ENCODE measurements around the gene SLC13A3. TPM values are rescaled to one million over a fixed set of nuclear protein-coding genes. Genes with fewer than 3 reads are reported as not detected.

The SLC13A3 gene
- total RNA-seq, 1 donor from 2014 or later, result 0.30 TPM

- no peak for DNase-seq (ENCODE audit: missing footprints)
- ATAC-seq, result no peak
- intact Hi-C loops (cut with DNase I), result no loop called here
These were observed 78.5 kb downstream of the SLC13A3 start for GRCh38 chr20:46572790-46573189.

GRCh38 chr20:46572153-46572552 is 79.1 kb downstream of the SLC13A3 start:
- intact Hi-C loops (cut with DNase I), result no loop called here
- ATAC-seq (peak; percentile 51), DNase-seq (ENCODE audit: missing footprints) (no peak)

DNA sequence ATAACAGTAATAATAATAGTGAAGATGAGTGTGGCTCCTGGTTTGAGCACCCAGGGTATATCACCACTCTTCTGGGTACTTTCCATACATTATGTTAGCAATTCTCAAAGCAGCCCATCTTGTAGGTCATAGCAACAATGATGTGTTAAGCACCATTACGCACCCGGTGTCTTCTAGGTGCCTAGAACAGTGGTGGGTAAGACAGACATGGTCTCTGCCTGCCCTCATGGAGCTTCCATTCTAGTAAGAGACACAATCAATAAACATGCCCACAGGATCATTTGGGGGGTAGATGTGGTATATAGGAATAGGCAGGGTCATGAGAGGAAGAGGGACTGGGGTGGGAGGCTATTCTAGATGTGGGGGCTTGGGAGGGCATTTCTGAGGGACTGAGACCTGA is 79.8 kb downstream of the SLC13A3 start:
- ATAC-seq, result no peak
- no peak for DNase-seq (ENCODE audit: missing footprints)
- intact Hi-C loops (cut with DNase I), result no loop called here

GRCh38 chr20:46570956-46571355 is 80.3 kb downstream of the SLC13A3 start:
- DNase-seq (ENCODE audit: missing footprints) (no peak), ATAC-seq (no peak)
- intact Hi-C loops (cut with DNase I), result no loop called here

GRCh38 chr20:46569961-46570360 is 81.3 kb downstream of the SLC13A3 start:
- ATAC-seq (no peak), DNase-seq (ENCODE audit: missing footprints) (no peak)
- intact Hi-C loops (cut with DNase I), result no loop called here

DNA sequence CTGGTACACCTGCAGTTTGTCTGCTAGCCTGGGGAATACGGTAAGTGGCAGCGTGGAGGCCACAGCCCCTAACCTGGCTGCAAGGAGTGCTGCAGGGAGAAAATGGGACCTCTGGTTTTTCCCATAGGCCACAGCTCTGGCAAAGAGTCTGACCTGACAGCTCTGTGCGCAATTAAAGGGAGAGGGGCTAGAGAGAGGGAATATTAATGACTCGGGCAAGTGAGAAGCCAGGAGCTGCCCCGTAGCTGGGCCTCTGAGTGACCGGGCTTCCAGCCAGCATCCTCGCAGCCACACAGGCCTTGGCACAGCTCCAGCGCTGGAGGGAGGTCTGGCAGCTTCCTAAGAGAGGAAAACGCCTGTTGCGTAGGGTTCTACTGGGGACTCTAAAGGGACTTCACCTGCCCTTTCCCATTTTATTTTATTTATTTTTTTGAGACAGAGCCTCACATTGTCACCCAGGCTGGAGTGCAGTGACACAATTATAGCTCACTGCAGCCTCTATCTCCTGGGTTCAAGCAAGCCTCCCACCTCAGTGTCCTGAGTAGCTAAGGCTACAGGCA is 82.6 kb downstream of the SLC13A3 start:
- intact Hi-C loops (cut with DNase I), result no loop called here
- peak; percentile 88 for DNase-seq (ENCODE audit: missing footprints)
- peak; percentile 86 for ATAC-seq

- no peak for DNase-seq (ENCODE audit: missing footprints)
- no peak for ATAC-seq
- intact Hi-C loops (cut with DNase I), result no loop called here
These were observed 85.1 kb downstream of the SLC13A3 start for GRCh38 chr20:46566125-46566524.

GRCh38 chr20:46564241-46564957 is 86.9 kb downstream of the SLC13A3 start:
- no peak for DNase-seq (ENCODE audit: missing footprints)
- ATAC-seq, result no peak
- intact Hi-C loops (cut with DNase I), result loop anchor here (5.0 kb wide), 1 partner anchor 118 kb away; no protein-coding TSS in a partner anchor

GRCh38 chr20:46563860-46564221 is 87.4 kb downstream of the SLC13A3 start:
- ATAC-seq, result no peak
- no peak for DNase-seq (ENCODE audit: missing footprints)
- intact Hi-C loops (cut with DNase I), result loop anchor here (5.0 kb wide), 1 partner anchor 118 kb away; no protein-coding TSS in a partner anchor

- intact Hi-C loops (cut with DNase I), result loop anchor here (5.0 kb wide), 1 partner anchor 119 kb away; no protein-coding TSS in a partner anchor
- no peak for DNase-seq (ENCODE audit: missing footprints)
- no peak for ATAC-seq
These were observed 87.9 kb downstream of the SLC13A3 start for GRCh38 chr20:46563170-46563859.

DNA sequence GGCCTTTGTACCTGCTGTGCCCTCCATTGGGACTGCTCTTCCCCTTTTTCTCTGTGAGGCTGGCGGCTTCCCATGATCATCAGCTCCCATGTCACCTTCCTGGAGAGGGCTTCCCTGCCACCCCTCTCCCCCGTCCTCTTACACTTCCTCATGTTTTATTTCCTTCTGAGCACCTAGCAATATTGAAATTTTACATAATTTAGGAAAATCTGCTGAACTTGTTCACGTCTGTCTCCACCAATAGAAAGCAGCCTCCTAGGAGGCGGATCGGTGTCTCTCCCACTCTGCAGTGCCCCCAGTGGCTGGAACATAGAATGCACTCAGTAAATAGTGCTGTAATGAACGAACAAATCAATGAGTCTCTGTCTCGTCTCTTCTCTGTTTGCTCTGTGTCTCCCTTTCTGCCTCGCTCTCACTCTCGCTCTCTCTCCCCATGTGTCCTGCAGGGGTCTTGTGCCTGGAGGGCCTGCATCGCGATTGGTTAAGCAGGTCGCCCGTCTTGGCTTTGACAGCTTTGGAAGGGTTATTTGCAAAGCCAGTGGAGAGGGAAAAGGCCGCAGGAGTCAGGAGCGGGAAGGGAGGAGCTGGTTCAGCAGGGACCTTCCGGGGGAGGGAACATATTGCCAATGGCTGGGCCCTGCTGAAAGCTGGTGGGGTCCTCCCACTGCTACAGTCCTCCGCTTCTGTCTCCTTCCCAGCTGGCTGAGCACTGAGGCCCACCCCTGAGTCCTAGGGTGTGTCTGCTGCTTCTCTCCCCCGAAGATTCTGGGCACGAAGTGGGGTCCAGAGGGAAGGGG is 88.7 kb downstream of the SLC13A3 start:
- intact Hi-C loops (cut with DNase I), result loop anchor here (5.0 kb wide), 1 partner anchor 120 kb away; no protein-coding TSS in a partner anchor
- ATAC-seq (peak; percentile 82), DNase-seq (ENCODE audit: missing footprints) (no peak)

DNA sequence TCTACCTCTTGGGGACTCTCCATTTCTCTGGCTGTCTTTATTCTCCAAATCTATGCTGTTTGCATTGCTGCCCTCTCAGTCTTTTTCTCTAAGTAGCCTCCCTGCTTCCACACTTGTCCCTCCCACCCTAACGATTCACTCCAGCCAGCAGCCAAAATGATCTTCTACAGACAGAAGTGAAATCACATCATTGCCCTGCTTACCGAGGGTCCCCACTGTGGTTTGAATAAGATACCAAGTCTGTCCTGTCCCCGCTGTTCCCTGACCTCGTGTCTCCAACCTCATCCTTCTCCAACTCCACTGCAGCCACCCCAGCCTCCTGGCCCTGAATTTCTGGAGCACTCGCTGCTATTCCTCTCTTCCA is 89.3 kb downstream of the SLC13A3 start:
- ATAC-seq (no peak), DNase-seq (ENCODE audit: missing footprints) (no peak)
- intact Hi-C loops (cut with DNase I), result loop anchor here (5.0 kb wide), 1 partner anchor 120 kb away; no protein-coding TSS in a partner anchor

DNA sequence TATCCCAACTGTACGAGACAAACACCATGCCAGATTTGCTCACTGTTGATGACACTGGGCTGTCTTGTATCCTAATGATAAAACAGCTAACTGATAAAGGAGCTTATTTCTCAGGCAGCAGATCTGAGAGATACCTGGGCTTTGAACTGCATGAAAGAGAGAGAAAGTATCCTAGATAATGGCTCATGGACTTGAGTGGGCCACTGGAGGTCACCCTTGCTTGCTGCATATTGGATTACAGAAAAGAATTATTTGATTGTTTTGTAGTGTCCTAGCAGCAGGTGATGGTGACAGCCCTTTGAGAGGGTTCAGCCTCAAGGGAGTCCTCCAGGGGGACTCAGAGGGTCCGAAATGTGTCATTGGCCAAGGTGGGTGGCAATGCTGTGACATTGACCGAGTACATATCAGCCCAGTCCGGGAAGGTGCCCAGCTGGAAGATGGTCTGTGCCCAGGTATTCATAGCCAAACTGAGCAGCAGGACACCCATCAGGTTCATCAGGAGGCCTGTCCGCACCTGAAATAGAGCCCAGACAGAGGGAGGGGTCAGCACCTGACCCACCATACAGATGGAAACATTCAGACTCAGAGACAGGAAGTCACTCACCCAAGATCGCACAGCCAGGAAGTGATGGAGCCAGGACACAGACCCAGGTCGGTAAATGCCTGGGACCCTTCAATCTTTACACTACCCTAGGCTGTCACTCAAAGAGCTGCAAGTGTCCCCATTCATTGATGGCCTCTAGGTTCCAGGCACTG is 91.4 kb downstream of the SLC13A3 start:
- intact Hi-C loops (cut with DNase I), result loop anchor here (5.0 kb wide), 1 partner anchor 122 kb away; no protein-coding TSS in a partner anchor
- ATAC-seq (no peak), DNase-seq (ENCODE audit: missing footprints) (no peak)

DNA sequence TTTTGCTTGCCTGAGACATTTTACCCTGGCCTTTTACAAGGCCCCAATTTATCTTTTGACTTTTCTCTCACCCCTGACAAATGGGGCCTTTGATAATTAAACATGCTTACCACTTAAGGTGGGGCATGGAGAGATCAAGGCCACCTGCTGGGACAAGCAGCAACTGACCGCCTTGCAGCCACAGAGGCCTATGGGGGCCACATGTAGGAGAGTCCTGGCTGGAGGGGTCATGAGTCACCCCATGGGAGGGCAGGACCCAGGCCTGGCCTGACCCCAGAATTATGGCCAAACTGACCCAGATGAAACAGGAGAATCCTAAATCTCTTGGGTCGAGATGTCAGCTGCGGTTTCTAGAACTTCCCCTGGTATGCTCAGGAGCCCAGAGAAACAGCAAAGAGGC is 92.3 kb downstream of the SLC13A3 start:
- DNase-seq (ENCODE audit: missing footprints) (no peak), ATAC-seq (no peak)
- intact Hi-C loops (cut with DNase I), result no loop called here

DNA sequence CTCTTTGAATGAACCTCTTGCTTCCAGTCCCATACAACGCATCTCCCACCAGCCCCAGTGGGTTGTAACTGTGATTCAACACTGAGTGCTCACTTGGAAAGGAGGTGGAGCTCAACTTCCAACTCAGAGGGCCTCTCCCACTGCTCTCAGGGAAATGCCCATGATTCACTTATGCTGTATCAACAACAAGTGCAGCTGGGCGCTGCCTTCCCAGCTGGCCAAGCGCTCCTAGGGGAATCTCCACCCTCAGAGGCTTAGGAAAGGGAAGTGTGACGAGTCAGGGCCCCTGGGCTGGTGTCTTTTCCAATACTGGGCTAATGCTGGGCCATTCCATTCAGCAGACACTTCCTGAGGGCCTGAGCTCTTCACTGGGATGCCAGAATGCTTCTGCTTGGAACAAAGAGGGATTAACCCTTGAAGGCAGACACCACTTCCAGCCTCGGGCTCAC is 92.7 kb downstream of the SLC13A3 start:
- no peak for ATAC-seq
- intact Hi-C loops (cut with DNase I), result no loop called here
- DNase-seq (ENCODE audit: missing footprints), result no peak

DNA sequence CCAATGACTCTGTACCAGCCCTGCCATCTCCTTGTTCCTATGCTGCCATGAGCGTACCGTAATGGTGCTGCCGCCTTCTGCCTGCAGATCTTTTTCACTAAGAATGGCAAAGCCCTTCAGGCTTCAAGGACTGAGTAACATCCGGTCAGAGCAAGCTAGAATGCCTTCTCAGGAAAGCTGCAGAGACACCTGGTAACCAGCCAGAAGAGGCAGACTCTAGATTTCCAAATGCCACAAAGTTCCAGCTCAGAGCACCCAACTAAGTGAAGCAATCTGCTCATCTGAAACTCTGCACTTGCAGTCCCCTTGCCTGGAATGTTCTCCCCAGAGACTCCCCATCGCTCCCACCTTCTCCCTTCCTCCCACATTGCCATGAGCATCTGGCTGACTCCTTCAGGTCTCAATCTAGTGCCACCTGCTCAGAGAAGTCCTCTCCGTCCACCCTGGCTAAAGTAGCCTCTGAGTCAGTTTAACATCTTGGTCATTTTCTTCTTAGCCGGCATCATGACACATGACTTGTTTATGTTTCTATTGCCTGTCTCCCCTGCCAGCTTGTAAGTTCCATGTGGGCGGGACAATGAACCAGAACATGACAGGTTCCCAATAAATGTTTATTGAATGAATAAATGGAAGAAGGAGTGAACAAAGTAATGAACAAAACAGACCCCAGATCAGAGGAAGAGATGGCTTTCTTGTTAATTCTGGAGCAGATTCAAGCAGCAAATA is 93.9 kb downstream of the SLC13A3 start:
- no peak for DNase-seq (ENCODE audit: missing footprints)
- intact Hi-C loops (cut with DNase I), result no loop called here
- ATAC-seq, result no peak

- DNase-seq (ENCODE audit: missing footprints) (no peak), ATAC-seq (no peak)
- intact Hi-C loops (cut with DNase I), result no loop called here
These were observed 95.8 kb downstream of the SLC13A3 start for GRCh38 chr20:46555370-46555956.
